Progenitor cell of endocrine pancreas (in vitro differentiated cells): Measurements from ENCODE around the gene EIF1. TPM values are rescaled to one million over a fixed set of nuclear protein-coding genes. Genes with fewer than 3 reads are reported as not detected.

Experiments
- DNase-seq: peaks from one replicate; pipeline ENCODE4 v3.0.0; 2021; ENCODE audit warnings: low spot score; ENCODE audit not compliant: unreplicated experiment
- H3K27ac Mint-ChIP-seq: 2 replicates; pipeline ENCODE4 v1.8.0; 2021; ENCODE audit warnings: mild to moderate bottlenecking, moderate library complexity, mixed read lengths
- H3K27me3 Mint-ChIP-seq: 2 replicates; pipeline ENCODE4 v1.8.0; 2021; ENCODE audit warnings: mixed read lengths
- H3K36me3 Mint-ChIP-seq: 2 replicates; pipeline ENCODE4 v1.8.0; 2022; ENCODE audit warnings: mixed read lengths; ENCODE audit not compliant: insufficient read depth
- H3K4me1 Mint-ChIP-seq: 2 replicates; pipeline ENCODE4 v1.8.0; 2021; ENCODE audit warnings: low read depth, mixed read lengths
- H3K4me3 Mint-ChIP-seq: 2 replicates; pipeline ENCODE4 v1.8.0; 2021; ENCODE audit warnings: low read depth, mild to moderate bottlenecking, moderate library complexity, mixed read lengths
- H3K9me3 Mint-ChIP-seq: 2 replicates; pipeline ENCODE4 v1.8.0; 2021; ENCODE audit warnings: low read depth, mixed read lengths
- total RNA-seq: library from RNA; stranded (reverse); gene quantifications from 2 replicates; pipeline ENCODE4 v1.2.1, GENCODE V29; 2021
- TF ChIP-seq, protein P1 (sequence below): fragments of 200-600 bp; sonication (generic); IDR thresholded peaks from one replicate; pipeline ENCODE4 v1.5.0; 2021; ENCODE audit warnings: antibody characterized with exemption, mild to moderate bottlenecking; ENCODE audit not compliant: unreplicated experiment

Gene EIF1
- total RNA-seq, 1 donor from 2014 or later: 622 TPM

DNA sequence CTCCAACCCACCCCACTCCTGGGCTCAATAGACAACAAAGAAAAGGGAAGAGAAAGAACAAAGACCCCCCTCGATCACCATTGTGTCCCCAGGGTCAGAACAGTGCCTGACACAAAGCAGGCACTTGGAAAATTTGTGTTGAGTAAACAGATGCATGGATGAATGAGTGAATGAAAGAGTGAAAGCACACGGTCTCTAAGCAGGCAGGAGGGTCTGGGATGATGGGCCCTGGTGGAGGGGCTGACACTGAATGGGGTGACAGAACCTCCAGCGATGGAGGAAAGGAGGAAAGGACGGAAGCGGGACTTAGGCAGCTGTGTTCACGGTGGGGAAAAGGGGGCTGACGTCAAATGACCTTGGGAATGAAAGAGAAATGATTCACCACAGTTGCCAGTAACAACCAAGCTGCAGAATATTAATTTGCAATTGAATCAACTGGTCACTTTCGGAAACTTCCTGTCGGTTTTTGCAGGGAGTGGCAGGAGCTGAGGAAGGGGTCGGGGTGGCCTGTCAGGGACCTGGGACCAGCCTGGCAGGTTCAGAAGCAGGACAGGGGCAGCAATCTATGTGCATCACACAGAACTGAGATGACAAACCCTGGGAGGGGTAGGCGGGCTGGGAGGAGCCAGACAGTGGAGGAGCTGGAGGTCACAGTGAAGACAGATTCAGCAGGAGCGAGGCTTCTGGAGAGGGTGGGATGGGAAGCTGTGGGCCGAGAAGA lies 16.7 kb downstream of the EIF1 start:
- no peak overlapping the region for H3K4me3 Mint-ChIP-seq
- no peak for DNase-seq
- no peak overlapping the region for H3K27ac Mint-ChIP-seq
- H3K9me3 Mint-ChIP-seq: no peaks in the 10 kb centered on the region
- TF ChIP-seq, protein P1, sequence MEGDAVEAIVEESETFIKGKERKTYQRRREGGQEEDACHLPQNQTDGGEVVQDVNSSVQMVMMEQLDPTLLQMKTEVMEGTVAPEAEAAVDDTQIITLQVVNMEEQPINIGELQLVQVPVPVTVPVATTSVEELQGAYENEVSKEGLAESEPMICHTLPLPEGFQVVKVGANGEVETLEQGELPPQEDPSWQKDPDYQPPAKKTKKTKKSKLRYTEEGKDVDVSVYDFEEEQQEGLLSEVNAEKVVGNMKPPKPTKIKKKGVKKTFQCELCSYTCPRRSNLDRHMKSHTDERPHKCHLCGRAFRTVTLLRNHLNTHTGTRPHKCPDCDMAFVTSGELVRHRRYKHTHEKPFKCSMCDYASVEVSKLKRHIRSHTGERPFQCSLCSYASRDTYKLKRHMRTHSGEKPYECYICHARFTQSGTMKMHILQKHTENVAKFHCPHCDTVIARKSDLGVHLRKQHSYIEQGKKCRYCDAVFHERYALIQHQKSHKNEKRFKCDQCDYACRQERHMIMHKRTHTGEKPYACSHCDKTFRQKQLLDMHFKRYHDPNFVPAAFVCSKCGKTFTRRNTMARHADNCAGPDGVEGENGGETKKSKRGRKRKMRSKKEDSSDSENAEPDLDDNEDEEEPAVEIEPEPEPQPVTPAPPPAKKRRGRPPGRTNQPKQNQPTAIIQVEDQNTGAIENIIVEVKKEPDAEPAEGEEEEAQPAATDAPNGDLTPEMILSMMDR: no peak
- peaks cover 9% of the 10 kb centered on the region for H3K4me1 Mint-ChIP-seq
- no peaks in the 10 kb centered on the region for H3K36me3 Mint-ChIP-seq
- peaks cover 8% of the 10 kb centered on the region for H3K27me3 Mint-ChIP-seq

DNA sequence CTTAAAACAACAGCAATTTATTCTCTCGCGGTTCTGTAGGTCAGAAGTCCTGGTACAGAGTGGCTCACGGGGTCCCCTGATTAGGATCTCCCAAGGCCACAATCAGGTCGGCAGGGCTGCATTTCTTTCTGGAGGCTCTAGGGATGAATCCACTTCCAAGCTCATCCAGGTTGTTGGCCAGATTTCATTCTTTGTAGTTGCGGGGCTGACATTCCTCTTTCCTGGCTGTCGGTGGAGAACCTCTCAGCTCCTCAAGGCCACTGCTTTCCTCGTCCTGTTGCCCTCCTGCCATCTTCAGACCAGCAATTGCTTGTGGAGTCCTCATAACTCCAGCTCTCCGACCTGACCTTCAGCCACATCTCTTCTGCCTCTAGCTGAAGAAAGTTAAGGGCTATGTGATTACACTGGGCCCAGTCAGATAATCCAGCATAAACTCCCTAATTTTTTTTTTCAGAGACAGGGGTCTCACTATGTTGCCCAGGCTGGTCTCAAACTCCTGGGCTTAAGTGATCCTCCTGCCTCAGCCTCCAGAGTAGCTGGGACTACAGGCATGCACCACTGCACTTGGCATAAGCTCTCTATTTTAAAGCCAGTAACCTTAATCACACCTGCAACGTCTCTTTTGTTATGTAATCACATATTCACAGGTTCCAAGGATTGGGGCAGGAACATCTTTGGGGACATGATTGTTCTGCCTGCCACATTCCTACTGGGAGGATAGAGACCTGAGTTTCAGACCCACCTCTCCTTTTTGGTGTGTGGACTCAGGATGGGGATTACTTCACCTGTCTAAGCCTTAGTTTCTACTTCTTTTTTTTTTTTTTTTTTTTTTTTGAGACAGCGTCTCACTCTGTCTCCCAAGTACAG lies 19.4 kb downstream of the EIF1 start:
- no peak for DNase-seq
- peaks cover 14% of the 10 kb centered on the region for H3K4me1 Mint-ChIP-seq
- H3K4me3 Mint-ChIP-seq: no peak overlapping the region
- TF ChIP-seq, protein P1: no peak
- no peaks in the 10 kb centered on the region for H3K36me3 Mint-ChIP-seq
- H3K9me3 Mint-ChIP-seq: no peaks in the 10 kb centered on the region
- no peak overlapping the region for H3K27ac Mint-ChIP-seq
- H3K27me3 Mint-ChIP-seq: peaks cover 8% of the 10 kb centered on the region

DNA sequence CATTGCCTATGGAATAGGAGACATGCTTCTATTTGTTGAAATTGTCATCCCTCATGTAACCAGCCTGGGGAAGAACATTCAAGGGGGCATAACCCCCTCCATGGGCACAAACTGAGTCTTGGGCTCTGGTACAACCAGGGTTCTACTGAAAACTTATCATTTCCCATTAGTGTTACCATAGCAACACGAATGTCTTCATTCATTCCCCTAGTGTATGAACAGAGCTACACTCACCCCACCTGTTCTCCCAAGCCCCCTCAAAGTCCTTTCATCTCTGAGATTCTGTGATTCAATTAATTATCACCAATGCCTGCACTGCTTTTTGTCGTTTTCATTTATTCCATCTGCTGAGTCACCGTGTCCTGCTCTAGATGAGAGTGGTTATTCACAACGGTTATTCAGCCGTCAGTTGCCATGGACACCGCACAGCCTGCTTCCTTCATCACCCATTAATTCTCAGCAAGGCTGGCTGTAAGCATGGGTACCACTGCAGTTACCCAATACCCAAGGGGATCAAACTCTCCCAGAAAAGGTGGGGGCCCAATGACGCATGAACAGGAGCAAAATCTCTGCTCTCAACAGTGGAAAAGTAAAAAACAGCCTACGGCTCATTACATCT lies 21.9 kb downstream of the EIF1 start:
- TF ChIP-seq, protein P1: no peak
- H3K4me1 Mint-ChIP-seq: peaks cover 6% of the 10 kb centered on the region
- no peak overlapping the region for H3K4me3 Mint-ChIP-seq
- DNase-seq: no peak
- no peak overlapping the region for H3K27ac Mint-ChIP-seq
- no peaks in the 10 kb centered on the region for H3K9me3 Mint-ChIP-seq
- H3K27me3 Mint-ChIP-seq: peaks cover 1% of the 10 kb centered on the region
- no peaks in the 10 kb centered on the region for H3K36me3 Mint-ChIP-seq

DNA sequence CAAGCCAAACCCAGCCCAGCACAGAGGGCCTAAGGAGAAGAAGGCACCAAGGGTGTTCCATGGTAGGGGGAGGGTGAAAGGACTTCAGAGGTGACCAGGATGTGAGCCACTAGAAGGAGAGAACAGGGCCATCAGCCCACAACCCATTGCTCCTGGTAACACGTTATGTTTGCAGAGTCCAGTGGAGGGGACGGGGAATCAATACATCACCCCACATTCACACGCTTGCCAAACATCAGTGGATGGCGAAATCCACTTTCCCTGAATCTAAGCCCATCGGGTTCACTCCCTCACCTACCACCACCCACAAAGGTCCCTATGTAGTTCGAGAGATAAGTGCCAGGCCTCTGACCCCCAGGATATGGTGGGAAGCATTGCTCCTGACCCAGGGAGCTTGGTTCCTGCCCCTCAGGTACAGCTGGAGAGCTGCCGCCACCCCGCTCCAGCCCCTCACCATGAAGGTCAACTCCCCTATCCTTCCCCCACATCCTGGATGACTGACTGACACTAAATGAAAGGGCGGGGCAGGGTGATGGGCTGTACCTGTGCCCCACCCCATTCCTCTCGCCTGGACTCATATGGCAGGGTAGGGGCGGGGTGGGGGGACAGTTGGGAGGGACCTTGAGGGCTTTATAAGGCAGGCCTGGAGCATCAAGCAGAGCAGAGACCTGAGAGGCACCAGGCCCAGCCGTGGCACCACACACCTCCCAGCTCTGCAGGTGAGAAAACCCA lies 23.1 kb downstream of the EIF1 start, which contains the start of gene GAST:
TSS of gene GAST (plus strand) at position 663 of the 732 bp plus-strand sequence. CDS start 3,106 bp downstream, outside the sequence.
- no peak for DNase-seq
- H3K9me3 Mint-ChIP-seq: no peaks in the 10 kb centered on the region
- H3K36me3 Mint-ChIP-seq: no peaks in the 10 kb centered on the region
- H3K27me3 Mint-ChIP-seq: peaks cover 5% of the 10 kb centered on the region
- TF ChIP-seq, protein P1: no peak
- H3K4me1 Mint-ChIP-seq: peaks cover 5% of the 10 kb centered on the region
- H3K4me3 Mint-ChIP-seq: no peak within 1 kb of the TSS
- H3K27ac Mint-ChIP-seq: no peak within 1 kb of the TSS
